Measurements from ENCODE around the gene DRD2. TPM values are rescaled to one million over a fixed set of nuclear protein-coding genes. Genes with fewer than 3 reads are reported as not detected.

DRD2 gene
- total and polyA plus RNA-seq, 2 of the 13 experiments (the other 11 are each of a cell fraction or from before 2014, with no cell fraction given) = not detected

DNA sequence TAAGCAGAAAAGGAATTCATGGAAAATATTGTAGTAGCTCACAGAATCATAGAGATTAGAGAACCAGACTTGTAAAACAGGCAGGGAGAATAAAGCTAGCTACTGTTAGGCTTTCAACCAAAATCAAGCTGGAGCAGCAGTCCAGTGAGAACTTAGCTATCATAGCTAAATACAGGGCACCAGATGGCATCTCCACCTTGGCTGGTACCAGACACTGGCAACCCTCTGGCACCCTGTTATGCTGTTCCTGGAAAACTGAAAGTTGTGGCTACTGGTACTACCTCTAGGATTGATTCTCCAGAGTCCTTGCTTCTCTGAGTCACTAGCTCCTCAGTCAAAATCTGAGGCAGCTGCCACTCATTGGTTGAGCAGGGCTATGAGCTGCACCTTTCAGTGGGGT is 6.0 kb upstream of the DRD2 start (continued):
- TF ChIP-seq, protein P1, sequence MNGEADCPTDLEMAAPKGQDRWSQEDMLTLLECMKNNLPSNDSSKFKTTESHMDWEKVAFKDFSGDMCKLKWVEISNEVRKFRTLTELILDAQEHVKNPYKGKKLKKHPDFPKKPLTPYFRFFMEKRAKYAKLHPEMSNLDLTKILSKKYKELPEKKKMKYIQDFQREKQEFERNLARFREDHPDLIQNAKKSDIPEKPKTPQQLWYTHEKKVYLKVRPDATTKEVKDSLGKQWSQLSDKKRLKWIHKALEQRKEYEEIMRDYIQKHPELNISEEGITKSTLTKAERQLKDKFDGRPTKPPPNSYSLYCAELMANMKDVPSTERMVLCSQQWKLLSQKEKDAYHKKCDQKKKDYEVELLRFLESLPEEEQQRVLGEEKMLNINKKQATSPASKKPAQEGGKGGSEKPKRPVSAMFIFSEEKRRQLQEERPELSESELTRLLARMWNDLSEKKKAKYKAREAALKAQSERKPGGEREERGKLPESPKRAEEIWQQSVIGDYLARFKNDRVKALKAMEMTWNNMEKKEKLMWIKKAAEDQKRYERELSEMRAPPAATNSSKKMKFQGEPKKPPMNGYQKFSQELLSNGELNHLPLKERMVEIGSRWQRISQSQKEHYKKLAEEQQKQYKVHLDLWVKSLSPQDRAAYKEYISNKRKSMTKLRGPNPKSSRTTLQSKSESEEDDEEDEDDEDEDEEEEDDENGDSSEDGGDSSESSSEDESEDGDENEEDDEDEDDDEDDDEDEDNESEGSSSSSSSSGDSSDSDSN (CRISPR knock-in tag; IDR thresholded peaks at IDR 0.05) = no peak
- TF ChIP-seq SOX13 (IDR thresholded peaks at IDR 0.05) = no peak
- no peak for TF ChIP-seq SOX13 (CRISPR knock-in tag; conservative IDR thresholded peaks at IDR 0.05 in 1 of 2, IDR thresholded peaks at IDR 0.05 in 1 of 2)
- TF ChIP-seq ZNF543 (CRISPR knock-in tag; IDR thresholded peaks at IDR 0.05) = no peak
- TF ChIP-seq ZNF614 (CRISPR knock-in tag; IDR thresholded peaks at IDR 0.05; ENCODE audit: borderline replicate concordance) = no peak

DNA sequence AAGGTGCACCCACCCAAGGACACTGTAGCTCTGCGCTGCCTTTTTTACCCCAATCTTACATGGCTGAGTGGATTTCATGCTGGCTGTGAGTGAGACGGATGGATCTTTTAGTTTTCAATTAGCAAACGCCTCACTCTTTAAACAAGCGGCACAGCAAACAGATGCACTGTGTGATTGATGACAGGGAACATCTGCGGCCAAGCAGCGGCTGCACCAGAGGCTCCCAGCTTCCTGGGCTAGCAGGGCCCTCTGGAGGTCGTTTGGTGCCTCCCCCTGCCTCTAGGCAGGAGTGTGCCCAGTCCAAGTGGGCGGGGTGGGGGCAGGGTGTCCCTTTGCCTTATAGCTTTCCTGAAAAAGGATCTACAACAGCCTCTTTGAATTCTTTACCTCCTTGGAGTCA is 2.1 kb upstream of the DRD2 start:
- Histone ChIP-seq H4K20me1 (ENCODE audit: insufficient read depth, low read length) (no peaks in the 10 kb centered on the region), H3K9me3 (ENCODE audit: low read length) (no peaks in the 10 kb centered on the region), H3K36me3 (replicated peaks in 1 of 2; ENCODE audit: control insufficient read depth in 1 of 2, insufficient read depth in 2 of 2, low read length in 2 of 2) (no peaks in the 10 kb centered on the region), H3K27ac (ENCODE audit: extremely low read length, insufficient read depth, low read length) (no peak overlapping the region), H3K27me3 (ENCODE audit: control insufficient read depth in 1 of 2, insufficient read depth in 2 of 2, low read length in 2 of 2) (peaks cover 2 to 38% of the 10 kb centered on the region in 2 experiments), H3K4me2 (ENCODE audit: low read depth, low read length) (no peak overlapping the region), H2AFZ (ENCODE audit: low read length) (no peak overlapping the region), H3K79me2 (ENCODE audit: insufficient read depth, low read length) (no peaks in the 10 kb centered on the region), H3K4me1 (ENCODE audit: insufficient read depth, low read length) (no peaks in the 10 kb centered on the region), H3K4me3 (replicated peaks in 1 of 3; ENCODE audit: insufficient read depth in 1 of 3, low read depth in 2 of 3, low read length in 3 of 3) (no peak overlapping the region), H3K9ac (ENCODE audit: insufficient read depth, low read depth, low read length) (no peak overlapping the region)
- no peak for FAIRE-seq
- ChIA-PET POLR2A (no interaction called here), CTCF (ENCODE audit: low intra/inter-chr PET ratio, low total read pairs) (no interaction called here)
- in situ Hi-C loops (cut with HindIII; ENCODE audit: extremely low pct_ligation_motif_present, low pct_unique_long_range_greater_than_20kb) (no loop called here), intact Hi-C loops (cut with micrococcal nuclease; ENCODE audit: unreplicated experiment) (no loop called here)
- WGBS (ENCODE audit: low lambda C conversion rate) = 12% methylated on average over 8 of the region's 8 CpGs
- BruUV-seq (replicated peaks) = no TSS peak
- DNase-seq (ENCODE audit: low spot score) = no peak
- ATAC-seq = peak; percentile 48; the same call in 2 of the 3 replicates
- no peak for TF ChIP-seq ZBTB38 (CRISPR knock-in tag; IDR thresholded peaks at IDR 0.05)
- TF ChIP-seq, protein P2, sequence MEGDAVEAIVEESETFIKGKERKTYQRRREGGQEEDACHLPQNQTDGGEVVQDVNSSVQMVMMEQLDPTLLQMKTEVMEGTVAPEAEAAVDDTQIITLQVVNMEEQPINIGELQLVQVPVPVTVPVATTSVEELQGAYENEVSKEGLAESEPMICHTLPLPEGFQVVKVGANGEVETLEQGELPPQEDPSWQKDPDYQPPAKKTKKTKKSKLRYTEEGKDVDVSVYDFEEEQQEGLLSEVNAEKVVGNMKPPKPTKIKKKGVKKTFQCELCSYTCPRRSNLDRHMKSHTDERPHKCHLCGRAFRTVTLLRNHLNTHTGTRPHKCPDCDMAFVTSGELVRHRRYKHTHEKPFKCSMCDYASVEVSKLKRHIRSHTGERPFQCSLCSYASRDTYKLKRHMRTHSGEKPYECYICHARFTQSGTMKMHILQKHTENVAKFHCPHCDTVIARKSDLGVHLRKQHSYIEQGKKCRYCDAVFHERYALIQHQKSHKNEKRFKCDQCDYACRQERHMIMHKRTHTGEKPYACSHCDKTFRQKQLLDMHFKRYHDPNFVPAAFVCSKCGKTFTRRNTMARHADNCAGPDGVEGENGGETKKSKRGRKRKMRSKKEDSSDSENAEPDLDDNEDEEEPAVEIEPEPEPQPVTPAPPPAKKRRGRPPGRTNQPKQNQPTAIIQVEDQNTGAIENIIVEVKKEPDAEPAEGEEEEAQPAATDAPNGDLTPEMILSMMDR (CRISPR knock-in tag; IDR thresholded peaks at IDR 0.05) = 0 out of 2 replicates have a peak, but pooled peaks have one; percentile 6
